ENCODE results near the gene DSC3. TPM values are rescaled to one million over a fixed set of nuclear protein-coding genes. Genes with fewer than 3 reads are reported as not detected.

Gene DSC3
- total RNA-seq, 1 experiment from 2014 or later = 7.6 TPM

GRCh38 chr18:31050635-31051034 lies 8.1 kb upstream of the DSC3 start:
- ATAC-seq (no peak), DNase-seq (ENCODE audit: low read depth, low spot score) (no peak)
- Histone ChIP-seq H3K4me2 (ENCODE audit: low read length) (no peak overlapping the region), H3K79me2 (ENCODE audit: insufficient read depth, low read length) (no peaks in the 10 kb centered on the region), H3K4me1 (ENCODE audit: control insufficient read depth in 1 of 2, insufficient read depth in 2 of 2, low read length in 2 of 2) (peaks cover 0 to 12% of the 10 kb centered on the region in 2 experiments; a peak in 2 of 4 replicates), H2AFZ (ENCODE audit: low read depth, low read length, poor library complexity, severe bottlenecking) (no peak overlapping the region), H3K27me3 (ENCODE audit: insufficient read depth, low read length) (no peaks in the 10 kb centered on the region), H3K9ac (ENCODE audit: low read length) (no peak overlapping the region), H3K27ac (ENCODE audit: low read depth, low read length) (no peak overlapping the region), H3K36me3 (ENCODE audit: control insufficient read depth in 1 of 2, insufficient read depth in 2 of 2, low read length in 2 of 2) (no peaks in the 10 kb centered on the region), H3K4me3 (replicated peaks in 1 of 2; ENCODE audit: low read depth in 1 of 2, low read length in 2 of 2) (no peak overlapping the region), H3K9me3 (ENCODE audit: control insufficient read depth in 1 of 2, insufficient read depth in 1 of 2, low read depth in 1 of 2, low read length in 2 of 2) (no peaks in the 10 kb centered on the region), H4K20me1 (ENCODE audit: insufficient read depth) (no peaks in the 10 kb centered on the region), H3K9me2 (ENCODE audit: insufficient read depth) (no peaks in the 10 kb centered on the region)
- intact Hi-C loops (cut with micrococcal nuclease) = no loop called here
- no peak for TF ChIP-seq ATF3 (IDR thresholded peaks at IDR 0.05)
- no peak for TF ChIP-seq TCF7L2 (IDR thresholded peaks at IDR 0.05; ENCODE audit: borderline replicate concordance, extremely low read depth, insufficient read depth, insufficient read length)
- no peak for TF ChIP-seq RAD21 (IDR thresholded peaks at IDR 0.05; ENCODE audit: low read depth)
- no peak for TF ChIP-seq MAX (IDR thresholded peaks at IDR 0.05)
- TF ChIP-seq REST (IDR thresholded peaks at IDR 0.05; ENCODE audit: low read depth) = no peak
- TF ChIP-seq ZBTB33 (IDR thresholded peaks at IDR 0.05; ENCODE audit: extremely low read depth, insufficient replicate concordance, low read length) = no peak
- no peak for TF ChIP-seq SIN3A (IDR thresholded peaks at IDR 0.05; ENCODE audit: low read depth)
- TF ChIP-seq EZH2phosphoT487 (IDR thresholded peaks at IDR 0.05; ENCODE audit: borderline replicate concordance) = no peak
- no peak for TF ChIP-seq FOSL1 (IDR thresholded peaks at IDR 0.05; ENCODE audit: low read depth)
- no peak for TF ChIP-seq SRF (IDR thresholded peaks at IDR 0.05; ENCODE audit: low read depth)
- TF ChIP-seq ZNF274 (IDR thresholded peaks at IDR 0.05; ENCODE audit: low read depth, low read length) = no peak
- TF ChIP-seq EZH2 (IDR thresholded peaks at IDR 0.05) = no peak
- TF ChIP-seq CEBPB (IDR thresholded peaks at IDR 0.05; ENCODE audit: low read depth) = no peak
- no peak for TF ChIP-seq ZFX (IDR thresholded peaks at IDR 0.05)
- TF ChIP-seq EGR1 (IDR thresholded peaks at IDR 0.05; ENCODE audit: low read depth) = no peak
- TF ChIP-seq JUND (IDR thresholded peaks at IDR 0.05) = no peak
- no peak for TF ChIP-seq SP1 (IDR thresholded peaks at IDR 0.05; ENCODE audit: low read depth)
- ChIA-PET RAD21 (ENCODE audit: low non-redundant PET in 1 of 2, low total read pairs in 2 of 2, uncharacterized antibody in 2 of 2, unreplicated experiment in 2 of 2) (no interaction called here), POLR2A (no interaction called here), CTCF (no interaction called here)
- no TSS peak for BruUV-seq (replicated peaks)
